Activated CD8-positive, alpha-beta memory T cell treated with anti-CD3 and anti-CD28 coated beads for 36 hours (primary cell): ENCODE measurements around the gene FOXD2. TPM values are rescaled to one million over a fixed set of nuclear protein-coding genes. Genes with fewer than 3 reads are reported as not detected.

Experiments used
- CTCF ChIA-PET: fragments of 350-600 bp; sonication (Branson Sonifier 250); formaldehyde crosslinking; loops from one replicate; lab custom pipeline; 2021; ENCODE audit warnings: antibody characterized with exemption; lab: Charles Lee
- POLR2A ChIA-PET: fragments of 350-600 bp; sonication (Branson Sonifier 250); formaldehyde crosslinking; loops from one replicate; lab custom pipeline; 2021; ENCODE audit warnings: antibody characterized with exemption; lab: Charles Lee
- total RNA-seq, 2 experiments: library from RNA; stranded (reverse); gene quantifications; one replicate each; pipeline ENCODE4 v1.2.3, GENCODE V29; 2021

Gene FOXD2
- under 1 TPM; 0.06 to 0.13 TPM for total RNA-seq

- CTCF ChIA-PET: interaction anchor here (0.7 to 5.3 kb wide), 22 partner anchors 11 to 290 kb away, joined by 3 to 59 read pairs (median 4); partner anchors contain the start of genes CMPK1 and STIL
- POLR2A ChIA-PET: interaction anchor here (0.5 to 1.9 kb wide), 5 partner anchors 95 to 729 kb away, joined by 3 to 7 read pairs (median 5); partner anchors contain the start of gene CMPK1
Measured at GRCh38 chr1:47437447-47438164, at the start of gene FOXD2. FOXD2 (plus strand) TSS chr1:47438044; CDS start chr1:47438136, 92 bp downstream.

- ChIA-PET POLR2A (no interaction called here), CTCF (interaction anchor here (0.6 to 2.4 kb wide), 11 partner anchors 14 to 367 kb away, joined by 3 to 9 read pairs (median 5); partner anchors contain the start of gene FOXD2)
Measured at GRCh38 chr1:47388891-47389238, 49.0 kb upstream of the FOXD2 start.

GRCh38 chr1:47389731-47390130 is 48.1 kb upstream of the FOXD2 start:
- ChIA-PET CTCF (interaction anchor here (0.6 to 2.4 kb wide), 6 partner anchors 13 to 366 kb away, joined by 3 to 9 read pairs (median 4); partner anchors contain the start of gene FOXD2), POLR2A (no interaction called here)

- POLR2A ChIA-PET: no interaction called here
- CTCF ChIA-PET: interaction anchor here (0.7 to 2.3 kb wide), 2 partner anchors 335 to 365 kb away, joined by 4 to 6 read pairs; no protein-coding TSS in a partner anchor
Measured at GRCh38 chr1:47390843-47391242, 47.0 kb upstream of the FOXD2 start.

GRCh38 chr1:47393141-47393540 is 44.7 kb upstream of the FOXD2 start:
- POLR2A ChIA-PET: no interaction called here
- CTCF ChIA-PET: no interaction called here

GRCh38 chr1:47395433-47395832 is 42.4 kb upstream of the FOXD2 start:
- CTCF ChIA-PET: interaction anchor here (0.6 kb wide), 1 partner anchor 147 kb away, joined by 3 read pairs; no protein-coding TSS in a partner anchor
- POLR2A ChIA-PET: no interaction called here

GRCh38 chr1:47396671-47397196 is 41.1 kb upstream of the FOXD2 start:
- ChIA-PET POLR2A (no interaction called here), CTCF (interaction anchor here (1.3 kb wide), 1 partner anchor 10 kb away, joined by 5 read pairs; no protein-coding TSS in a partner anchor)

GRCh38 chr1:47399138-47399845 is 38.6 kb upstream of the FOXD2 start:
- CTCF ChIA-PET: no interaction called here
- POLR2A ChIA-PET: no interaction called here

- ChIA-PET CTCF (no interaction called here), POLR2A (no interaction called here)
Measured at GRCh38 chr1:47399846-47400155, 38.0 kb upstream of the FOXD2 start.

- CTCF ChIA-PET: no interaction called here
- POLR2A ChIA-PET: no interaction called here
Measured at GRCh38 chr1:47401761-47402160, 36.1 kb upstream of the FOXD2 start.

- POLR2A ChIA-PET: no interaction called here
- CTCF ChIA-PET: interaction anchor here (1.9 kb wide), 1 partner anchor 14 kb away, joined by 5 read pairs; no protein-coding TSS in a partner anchor
Measured at GRCh38 chr1:47402591-47402990, 35.3 kb upstream of the FOXD2 start.

- ChIA-PET CTCF (interaction anchor here (1.9 kb wide), 1 partner anchor 15 kb away, joined by 5 read pairs; no protein-coding TSS in a partner anchor), POLR2A (no interaction called here)
Measured at GRCh38 chr1:47403321-47403910, 34.4 kb upstream of the FOXD2 start.

- ChIA-PET CTCF (interaction anchor here (1.6 to 1.9 kb wide), 3 partner anchors 9 to 17 kb away, joined by 3 to 5 read pairs (median 3); no protein-coding TSS in a partner anchor), POLR2A (no interaction called here)
Measured at GRCh38 chr1:47405697-47406096, 32.1 kb upstream of the FOXD2 start.

GRCh38 chr1:47406966-47407365 is 30.9 kb upstream of the FOXD2 start:
- ChIA-PET POLR2A (no interaction called here), CTCF (interaction anchor here (1.6 to 1.9 kb wide), 2 partner anchors 10 to 11 kb away, joined by 3 to 5 read pairs; no protein-coding TSS in a partner anchor)

- POLR2A ChIA-PET: no interaction called here
- CTCF ChIA-PET: interaction anchor here (1.6 to 1.9 kb wide), 2 partner anchors 11 kb away, joined by 3 to 5 read pairs; no protein-coding TSS in a partner anchor
Measured at GRCh38 chr1:47407481-47407880, 30.4 kb upstream of the FOXD2 start.

- CTCF ChIA-PET: interaction anchor here (0.6 kb wide), 1 partner anchor 1058 kb away, joined by 4 read pairs; no protein-coding TSS in a partner anchor
- POLR2A ChIA-PET: no interaction called here
Measured at GRCh38 chr1:47409311-47410067, 28.4 kb upstream of the FOXD2 start.

GRCh38 chr1:47410068-47410455 is 27.8 kb upstream of the FOXD2 start:
- ChIA-PET CTCF (no interaction called here), POLR2A (no interaction called here)

- CTCF ChIA-PET: no interaction called here
- POLR2A ChIA-PET: no interaction called here
Measured at GRCh38 chr1:47411436-47411835, 26.4 kb upstream of the FOXD2 start.
